GM21786 (cell line): ENCODE data around the gene TARBP1.
"Not testable (repeated sequence)": the region's sequence is repeated elsewhere in the genome, so short reads cannot be mapped to it uniquely, and the experiment has no call there.

Experiments
- ATAC-seq: cut with Tn5 transposase; IDR thresholded peaks from one replicate; pipeline ENCODE4 v1.9.1; 2021; ENCODE audit not compliant: unreplicated experiment

TARBP1 gene

DNA sequence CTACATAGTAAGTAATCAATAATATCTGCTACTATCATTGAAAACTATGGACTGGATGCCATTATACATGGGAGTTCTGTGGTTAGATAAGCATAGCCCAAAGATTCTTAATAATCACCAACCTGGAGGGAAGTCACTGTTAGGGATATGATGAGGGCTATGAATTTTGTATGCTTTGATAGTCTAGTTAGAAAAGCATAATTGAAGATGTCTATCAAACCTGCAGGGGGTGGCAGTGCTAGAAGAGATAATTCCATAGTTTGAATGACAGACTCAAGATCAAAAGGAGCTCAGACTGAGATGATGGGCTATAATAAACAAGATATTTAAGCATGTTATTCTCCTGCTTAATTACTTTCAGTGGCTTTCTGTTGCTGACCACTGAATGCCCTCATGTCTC is 121.1 kb downstream of the TARBP1 start:
- ATAC-seq: no peak

DNA sequence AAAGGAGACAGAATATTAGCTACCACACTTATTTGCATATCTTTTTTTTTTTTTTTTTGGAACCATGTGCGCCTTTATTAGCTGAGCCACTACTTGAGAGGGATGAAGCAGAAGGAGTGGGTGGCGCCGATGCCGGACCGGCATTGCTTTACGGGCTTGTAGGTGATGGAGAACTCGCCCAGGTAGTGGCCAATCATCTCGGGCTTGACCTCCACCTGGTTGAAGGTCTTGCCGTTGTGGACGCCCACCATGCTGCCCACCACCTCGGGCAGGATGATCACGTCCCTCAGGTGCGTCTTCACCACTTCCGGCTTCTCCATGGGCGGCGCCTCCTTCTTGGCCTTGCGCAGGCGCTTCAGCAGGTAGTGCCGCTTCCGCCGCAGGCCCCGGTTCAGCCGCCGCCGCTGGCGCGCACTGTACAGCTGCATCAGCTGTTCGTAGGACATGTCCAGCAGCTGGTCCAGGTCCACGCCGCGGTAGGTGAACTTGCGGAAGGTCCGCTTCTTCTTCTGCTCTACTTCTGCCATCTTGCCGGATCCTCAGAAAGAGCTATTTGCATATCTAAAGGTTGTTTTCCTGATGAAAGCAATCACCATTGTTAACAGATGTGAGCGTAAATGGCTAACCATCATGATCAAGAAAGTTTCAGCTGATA is 122.2 kb downstream of the TARBP1 start:
- ATAC-seq: not testable (repeated sequence)

DNA sequence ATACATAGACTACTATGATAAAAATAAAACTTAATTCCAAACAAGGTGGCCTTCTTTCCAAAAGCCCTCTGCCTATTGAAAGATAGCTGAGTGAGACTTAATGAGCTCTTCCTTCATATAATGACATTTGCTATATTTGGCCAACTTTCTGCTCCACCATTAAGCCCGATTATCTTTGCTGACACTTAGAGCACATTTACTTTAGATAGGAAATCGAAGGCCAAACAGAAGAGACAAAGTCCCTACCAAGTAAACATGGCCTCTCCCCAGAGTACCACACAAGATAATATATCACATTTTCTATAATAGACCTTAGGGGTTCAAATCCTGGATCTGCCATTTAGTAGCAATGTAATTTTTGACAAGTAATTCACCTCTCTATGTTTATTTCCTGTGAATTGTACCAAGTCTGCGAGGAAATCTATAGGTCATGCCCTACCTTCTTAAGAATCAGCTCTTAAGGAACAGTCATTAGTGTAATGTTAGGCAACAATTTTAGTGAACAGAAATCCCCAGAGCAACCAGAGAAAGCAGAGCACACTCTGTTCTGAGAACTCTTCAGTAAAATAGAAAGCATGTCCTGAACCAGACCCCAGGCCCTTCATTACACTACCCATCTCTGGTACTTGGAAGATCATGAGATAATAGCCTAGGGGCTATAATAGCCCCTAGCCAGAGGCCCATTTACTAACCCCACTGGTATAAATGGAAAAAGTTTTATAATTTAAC is 123.0 kb downstream of the TARBP1 start:
- ATAC-seq: no peak

DNA sequence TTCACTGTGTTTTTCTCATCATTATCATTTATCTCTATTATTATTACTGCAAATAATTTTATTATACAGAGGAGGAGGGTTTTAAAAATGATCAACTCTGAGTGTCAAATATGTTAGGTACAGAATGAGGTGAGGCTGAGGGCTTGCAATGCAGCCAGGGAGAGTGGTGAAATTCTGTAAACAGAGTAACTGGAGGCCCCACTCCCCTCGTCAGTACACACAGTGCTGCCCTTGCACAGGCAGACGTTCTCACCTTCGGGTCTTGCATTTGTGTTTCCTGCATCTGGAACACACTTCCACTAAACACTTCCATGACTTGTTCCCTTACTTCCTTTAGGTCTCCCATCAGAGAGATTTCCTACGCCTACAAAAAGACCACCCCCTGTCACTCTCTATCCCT is 130.0 kb downstream of the TARBP1 start:
- no peak for ATAC-seq

DNA sequence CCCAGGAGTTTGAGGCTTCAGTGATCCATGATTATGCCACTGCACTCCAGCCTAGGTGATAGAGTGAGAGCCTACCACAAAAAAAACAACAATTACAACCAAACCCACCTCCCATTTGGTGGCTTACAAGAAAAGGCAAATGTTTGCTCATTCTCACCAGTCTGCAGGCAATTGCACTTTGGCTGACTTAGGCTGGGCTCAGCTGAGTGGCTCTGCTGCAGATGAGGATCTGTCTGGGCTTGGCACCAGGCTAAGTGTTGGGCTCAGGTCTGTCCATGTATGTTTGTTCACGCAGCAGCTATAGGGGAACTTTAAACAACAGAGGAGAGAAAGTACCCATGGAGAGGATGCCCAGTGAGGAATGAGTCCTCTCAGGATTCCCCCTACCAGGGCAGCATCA is 133.7 kb downstream of the TARBP1 start:
- no peak for ATAC-seq

DNA sequence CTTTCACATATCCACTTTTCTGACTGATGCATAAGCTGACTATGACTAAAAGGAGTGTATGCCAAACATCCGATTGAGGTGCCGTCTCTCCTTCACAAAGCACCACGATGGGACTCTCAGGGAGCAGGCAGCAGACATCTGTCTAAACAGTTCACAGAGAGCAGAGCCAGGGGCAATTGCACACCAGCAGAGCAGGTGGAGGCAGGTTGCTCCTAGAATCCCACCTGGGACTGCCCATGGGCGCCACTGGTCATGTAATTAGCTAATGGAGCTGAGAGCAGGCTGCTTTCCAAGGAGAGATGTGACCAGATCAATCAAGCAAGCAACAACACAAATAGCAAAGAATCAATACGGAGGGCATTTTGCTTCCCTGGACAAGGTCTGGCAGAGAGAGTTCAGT is 136.2 kb downstream of the TARBP1 start:
- no peak for ATAC-seq
